Suprapubic skin (tissue), 3 donors: ENCODE measurements around the gene DGCR6L.

Source experiments
- EP300 ChIP-seq: sonication (generic); formaldehyde crosslinking; IDR thresholded peaks from one replicate; pipeline ENCODE4 v1.6.1; 2017; ENCODE audit warnings: antibody characterized with exemption
- TF ChIP-seq, protein P1 (sequence below), 2 donors: fragments of 200-600 bp in 1 of 2; fragments of 450-650 bp in 1 of 2; sonication (generic) in 1 of 2; IDR thresholded peaks; one replicate each; pipeline ENCODE4 v1.5.1; 2016 to 2019; ENCODE audit warnings: antibody characterized with exemption in 2 of 2, mild to moderate bottlenecking in 1 of 2, moderate library complexity in 1 of 2

DNA sequence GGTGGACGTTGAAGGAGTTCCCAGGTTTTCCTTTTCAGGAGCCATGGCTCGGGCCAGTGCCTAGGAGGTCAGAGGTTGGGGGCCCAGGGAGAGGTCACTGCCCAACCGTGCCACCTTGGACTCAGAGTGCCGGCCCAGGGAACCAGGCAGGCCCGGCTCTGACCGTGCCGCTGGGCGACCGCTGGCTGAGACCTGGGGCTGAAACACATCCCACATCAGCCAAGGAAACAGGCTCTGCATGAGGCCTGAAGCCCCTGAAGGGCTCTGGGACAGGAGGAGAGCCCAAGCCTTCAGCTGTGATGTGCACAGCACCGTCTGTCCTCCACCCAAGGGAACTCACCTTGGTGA, 29.8 kb downstream of the DGCR6L start:
- TF ChIP-seq, protein P1, sequence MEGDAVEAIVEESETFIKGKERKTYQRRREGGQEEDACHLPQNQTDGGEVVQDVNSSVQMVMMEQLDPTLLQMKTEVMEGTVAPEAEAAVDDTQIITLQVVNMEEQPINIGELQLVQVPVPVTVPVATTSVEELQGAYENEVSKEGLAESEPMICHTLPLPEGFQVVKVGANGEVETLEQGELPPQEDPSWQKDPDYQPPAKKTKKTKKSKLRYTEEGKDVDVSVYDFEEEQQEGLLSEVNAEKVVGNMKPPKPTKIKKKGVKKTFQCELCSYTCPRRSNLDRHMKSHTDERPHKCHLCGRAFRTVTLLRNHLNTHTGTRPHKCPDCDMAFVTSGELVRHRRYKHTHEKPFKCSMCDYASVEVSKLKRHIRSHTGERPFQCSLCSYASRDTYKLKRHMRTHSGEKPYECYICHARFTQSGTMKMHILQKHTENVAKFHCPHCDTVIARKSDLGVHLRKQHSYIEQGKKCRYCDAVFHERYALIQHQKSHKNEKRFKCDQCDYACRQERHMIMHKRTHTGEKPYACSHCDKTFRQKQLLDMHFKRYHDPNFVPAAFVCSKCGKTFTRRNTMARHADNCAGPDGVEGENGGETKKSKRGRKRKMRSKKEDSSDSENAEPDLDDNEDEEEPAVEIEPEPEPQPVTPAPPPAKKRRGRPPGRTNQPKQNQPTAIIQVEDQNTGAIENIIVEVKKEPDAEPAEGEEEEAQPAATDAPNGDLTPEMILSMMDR (IDR thresholded peaks at IDR 0.05): no peak
- no peak for TF ChIP-seq EP300
